Measurements from ENCODE around the gene ADARB1.

DNA sequence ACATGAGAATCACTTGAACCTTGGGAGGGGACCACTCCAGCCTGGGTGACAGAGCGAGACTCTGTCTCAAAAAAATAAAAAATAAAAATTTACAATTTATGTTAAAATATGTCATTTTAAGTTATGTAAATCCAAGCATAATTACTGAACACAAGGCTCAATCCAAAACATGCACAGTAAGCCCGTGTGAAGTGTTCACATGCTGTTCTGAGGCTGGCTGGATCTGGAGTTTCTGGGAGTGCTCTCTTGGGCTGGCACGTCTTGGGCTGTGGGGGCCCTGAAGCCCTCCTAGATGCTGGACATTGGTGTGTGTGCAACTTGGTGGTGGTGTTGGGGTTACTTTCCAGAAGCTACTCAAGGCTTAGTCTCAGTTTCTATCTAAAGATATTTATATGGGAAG, 25.2 kb downstream of the ADARB1 start:
- TF ChIP-seq, protein P1, sequence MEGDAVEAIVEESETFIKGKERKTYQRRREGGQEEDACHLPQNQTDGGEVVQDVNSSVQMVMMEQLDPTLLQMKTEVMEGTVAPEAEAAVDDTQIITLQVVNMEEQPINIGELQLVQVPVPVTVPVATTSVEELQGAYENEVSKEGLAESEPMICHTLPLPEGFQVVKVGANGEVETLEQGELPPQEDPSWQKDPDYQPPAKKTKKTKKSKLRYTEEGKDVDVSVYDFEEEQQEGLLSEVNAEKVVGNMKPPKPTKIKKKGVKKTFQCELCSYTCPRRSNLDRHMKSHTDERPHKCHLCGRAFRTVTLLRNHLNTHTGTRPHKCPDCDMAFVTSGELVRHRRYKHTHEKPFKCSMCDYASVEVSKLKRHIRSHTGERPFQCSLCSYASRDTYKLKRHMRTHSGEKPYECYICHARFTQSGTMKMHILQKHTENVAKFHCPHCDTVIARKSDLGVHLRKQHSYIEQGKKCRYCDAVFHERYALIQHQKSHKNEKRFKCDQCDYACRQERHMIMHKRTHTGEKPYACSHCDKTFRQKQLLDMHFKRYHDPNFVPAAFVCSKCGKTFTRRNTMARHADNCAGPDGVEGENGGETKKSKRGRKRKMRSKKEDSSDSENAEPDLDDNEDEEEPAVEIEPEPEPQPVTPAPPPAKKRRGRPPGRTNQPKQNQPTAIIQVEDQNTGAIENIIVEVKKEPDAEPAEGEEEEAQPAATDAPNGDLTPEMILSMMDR (IDR thresholded peaks at IDR 0.05; ENCODE audit: borderline replicate concordance, extremely low read depth, low read length, poor library complexity, severe bottlenecking) = no peak
- no peak for TF ChIP-seq EZH2 (IDR thresholded peaks at IDR 0.05; ENCODE audit: borderline replicate concordance, low read depth, low read length, severe bottlenecking)
